ENCODE data around the gene MDFI. TPM values are rescaled to one million over a fixed set of nuclear protein-coding genes. Genes with fewer than 3 reads are reported as not detected.
A peak's percentile ranks its signal among the peaks of the same experiment; 100 is the strongest.

MDFI gene
- polyA plus RNA-seq, 3 donors: 39.6 to 67.5 (median 47.6) TPM

DNA sequence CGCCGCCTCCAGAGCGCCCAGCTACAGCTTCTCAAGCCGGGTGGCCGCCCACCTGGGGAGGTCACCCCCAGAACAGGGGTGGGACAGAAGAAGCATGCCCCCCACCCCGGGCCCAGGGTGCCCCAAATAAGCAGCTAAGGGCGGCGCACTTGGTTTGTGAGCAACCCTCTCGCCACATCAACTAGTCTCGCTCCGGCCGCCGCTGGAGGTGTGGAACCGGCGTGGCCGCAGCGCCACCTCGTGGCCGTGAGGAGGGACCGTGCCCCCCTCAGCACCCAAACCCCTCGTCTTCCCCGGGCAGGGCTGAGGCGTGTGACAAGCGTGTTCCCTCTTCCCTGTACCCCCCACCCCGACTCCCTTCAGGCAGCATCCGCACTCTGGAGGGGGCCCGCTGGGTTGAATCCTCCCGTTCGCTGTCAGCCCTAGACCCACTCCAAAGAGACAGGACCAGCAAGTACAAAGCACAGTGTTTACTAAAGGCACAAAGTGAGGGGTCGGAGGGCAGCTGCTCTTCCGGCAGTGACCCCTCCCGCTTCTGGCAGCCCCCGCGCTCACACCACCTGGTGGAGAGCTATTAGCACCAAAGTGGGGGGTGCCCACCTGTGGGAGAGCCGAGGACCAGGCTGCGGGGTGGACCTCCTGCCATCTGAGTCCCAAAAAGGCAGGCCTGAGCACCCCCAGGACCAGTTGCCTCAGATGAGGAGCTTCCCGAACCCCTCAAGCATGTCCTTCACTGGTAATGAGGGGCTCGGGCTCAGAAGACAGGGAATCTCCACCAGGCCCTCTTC, 45.4 kb downstream of the MDFI start:
- DNase-seq: peak; percentile 70

DNA sequence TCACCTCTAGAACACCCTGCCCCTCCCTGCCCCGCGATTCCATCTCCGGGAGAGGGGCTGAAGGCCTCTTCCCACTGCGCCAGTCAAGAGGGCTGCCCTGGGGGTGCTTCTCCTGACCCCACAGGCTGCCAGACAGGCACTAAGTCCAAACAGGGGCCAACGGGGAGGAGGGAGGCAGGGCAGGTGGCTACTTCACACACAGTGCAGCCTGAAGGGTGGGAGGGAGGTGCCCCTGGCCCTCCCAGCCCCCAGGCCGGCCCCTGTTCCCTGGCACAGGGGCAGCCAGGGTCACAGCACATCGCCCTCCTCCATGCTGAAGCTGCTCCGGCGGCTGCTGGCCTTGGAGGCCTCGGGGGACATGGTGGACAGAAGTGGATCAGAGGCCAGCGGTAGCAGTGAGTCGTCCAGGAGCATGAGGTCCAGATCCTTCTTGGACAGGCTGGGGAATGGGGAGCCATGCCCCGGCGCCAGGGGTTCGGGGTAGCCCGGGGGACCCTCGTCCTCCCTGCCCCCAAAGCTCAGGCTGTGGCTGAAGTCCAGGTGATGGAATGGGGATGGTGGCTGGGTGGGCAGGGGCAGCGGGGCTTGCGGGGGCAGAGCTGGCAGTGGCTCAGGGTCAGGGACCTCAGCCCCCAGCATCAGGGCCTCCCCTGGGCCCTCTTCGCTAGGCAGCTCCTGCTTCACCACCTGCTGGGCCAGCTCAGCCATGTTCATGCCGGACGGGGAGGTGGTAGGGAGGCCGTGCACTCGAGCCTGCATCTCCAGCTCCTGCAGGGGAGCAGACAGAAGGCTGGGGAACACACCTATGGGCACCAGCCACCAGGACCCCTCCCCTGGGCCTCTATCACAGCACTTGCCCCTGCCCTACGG, 46.3 kb downstream of the MDFI start:
- no peak for DNase-seq

DNA sequence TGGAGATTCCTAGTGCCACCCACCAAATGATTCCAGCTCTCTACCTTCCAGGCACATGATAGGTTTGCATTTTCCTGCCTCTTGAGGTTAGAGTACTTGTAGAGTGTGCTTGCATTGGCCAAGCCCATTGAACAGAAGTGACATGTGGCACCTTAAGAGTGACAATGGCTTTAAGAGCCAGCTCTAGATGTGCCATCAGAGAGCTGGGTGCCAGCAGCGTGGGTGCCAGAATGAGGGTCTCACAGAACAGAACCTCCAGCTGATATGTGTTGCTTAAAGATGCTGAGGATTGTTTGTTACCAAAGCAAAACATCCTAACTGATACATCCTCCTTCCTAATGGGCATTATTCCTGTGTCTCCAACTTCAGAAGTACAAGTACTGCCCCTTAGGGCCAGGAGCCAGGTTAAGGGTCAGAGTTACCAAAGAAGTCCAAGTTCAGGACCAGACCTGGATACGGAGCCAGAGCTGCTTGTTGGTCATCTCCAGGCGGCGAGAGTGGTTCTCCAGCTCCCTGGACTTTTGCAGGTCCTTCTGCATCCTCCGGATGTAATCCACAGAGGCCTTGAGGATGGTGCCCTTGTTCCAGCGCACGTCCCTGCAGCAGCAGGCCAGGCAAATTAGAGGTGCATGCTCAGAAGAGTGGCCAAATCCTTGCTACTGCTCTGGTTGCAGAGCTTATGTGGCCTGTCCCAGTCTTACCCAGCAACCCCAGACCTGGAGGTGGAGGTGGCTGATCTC, 47.5 kb downstream of the MDFI start:
- no peak for DNase-seq

- DNase-seq: no peak
Observed at GRCh38 chr6:41687501-41688175, 49.4 kb downstream of the MDFI start.

DNA sequence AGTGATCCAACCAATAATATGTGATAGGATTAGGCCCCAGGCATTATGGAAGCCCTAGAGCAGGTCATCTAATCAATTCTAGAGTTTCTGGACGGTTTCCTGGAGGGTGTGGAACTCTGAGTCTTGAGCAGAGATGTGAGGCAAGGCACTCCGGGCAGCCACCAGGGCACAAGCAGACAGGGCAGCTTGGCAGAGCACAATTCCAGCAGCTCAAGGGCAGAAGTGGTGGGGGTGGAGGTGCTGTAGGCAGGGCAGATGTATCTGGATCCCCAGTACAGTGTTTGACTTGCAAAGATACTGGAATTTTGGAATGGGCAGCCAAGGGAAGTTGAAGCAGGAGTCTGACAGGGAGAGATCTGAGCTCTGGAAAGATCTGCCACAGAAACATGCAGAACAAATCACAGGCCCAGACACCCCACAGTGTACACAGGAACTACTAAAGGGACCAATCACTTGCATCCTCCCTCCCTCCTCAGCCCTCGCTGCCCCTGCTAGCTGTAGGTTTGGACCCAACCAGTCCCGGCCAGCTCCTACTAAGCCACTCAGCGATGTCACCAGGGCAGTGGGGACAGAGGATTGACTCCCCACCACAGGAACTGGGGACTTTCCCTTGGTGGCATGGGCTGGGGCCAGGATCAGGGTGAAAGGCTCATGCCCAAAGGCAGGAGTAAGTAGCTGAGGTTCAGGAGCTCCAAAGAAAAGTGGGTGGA, 50.1 kb downstream of the MDFI start:
- no peak for DNase-seq

DNA sequence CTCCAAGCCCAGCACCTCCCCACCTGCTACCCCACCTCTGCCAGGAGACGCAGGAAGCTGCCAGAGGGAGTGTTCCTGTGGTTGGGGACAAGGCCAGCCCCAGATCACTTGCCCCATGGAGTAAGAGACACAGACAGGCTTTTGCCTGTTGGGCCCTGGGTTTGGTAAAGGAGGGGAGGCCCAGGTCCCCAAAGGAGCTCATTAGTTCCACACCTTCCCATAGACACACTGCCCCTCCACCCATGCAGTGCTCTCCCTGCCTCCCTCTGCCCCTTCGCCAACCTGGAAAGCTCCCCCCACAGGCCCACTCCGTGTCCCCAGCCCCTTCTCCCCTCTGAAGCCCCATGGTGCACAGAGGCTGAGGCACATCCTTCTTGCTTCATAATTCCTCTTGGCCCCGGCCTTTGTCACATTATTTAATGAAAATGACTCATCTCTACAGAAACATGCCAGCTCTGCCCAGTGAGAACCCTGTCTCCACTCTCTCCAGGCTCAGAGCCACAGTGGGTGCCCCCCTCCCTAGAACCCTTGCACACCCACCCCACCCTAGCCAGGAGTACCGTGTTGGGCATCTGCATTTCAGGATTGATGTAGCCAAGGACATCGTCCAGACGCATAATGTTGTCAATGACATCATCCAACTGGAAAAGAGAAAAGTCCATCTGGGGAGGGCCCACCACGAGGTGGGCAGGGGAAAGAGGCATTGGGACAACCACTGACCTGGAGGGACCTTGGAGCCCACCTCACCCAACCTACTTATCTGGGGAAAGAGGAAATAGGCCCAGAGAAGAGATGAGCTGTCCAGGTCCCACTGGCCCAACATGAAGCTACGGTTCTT, 51.1 kb downstream of the MDFI start:
- DNase-seq: no peak

- no peak for DNase-seq
Observed at GRCh38 chr6:41690541-41691330, 52.5 kb downstream of the MDFI start.

- no peak for DNase-seq
Observed at GRCh38 chr6:41691426-41692079, 53.3 kb downstream of the MDFI start.

- DNase-seq: no peak
Observed at GRCh38 chr6:41692080-41692675, 53.9 kb downstream of the MDFI start.

DNA sequence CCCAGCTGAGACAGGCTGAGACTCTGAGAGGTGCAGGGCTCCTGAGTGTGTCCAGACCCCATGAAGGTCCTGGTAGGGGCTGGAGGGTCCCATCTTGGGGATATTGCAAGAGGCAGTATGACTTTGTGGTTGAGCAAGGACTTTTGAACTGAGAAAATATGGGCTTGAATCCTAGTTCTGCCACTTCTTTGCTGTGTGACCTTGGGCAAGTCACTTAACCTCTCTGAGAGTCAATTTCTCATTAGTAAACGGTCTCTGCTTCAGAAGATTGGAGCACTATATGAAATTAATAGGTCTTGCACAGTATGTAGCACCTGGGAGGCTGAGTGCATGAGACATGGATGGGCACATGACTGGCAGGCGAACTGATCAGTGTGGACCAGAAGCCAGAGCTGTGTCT, 54.5 kb downstream of the MDFI start:
- no peak for DNase-seq

- no peak for DNase-seq
Observed at GRCh38 chr6:41693281-41694240, 55.3 kb downstream of the MDFI start.

- DNase-seq: no peak
Observed at GRCh38 chr6:41694815-41695526, 56.7 kb downstream of the MDFI start.

GRCh38 chr6:41695825-41696224, 57.6 kb downstream of the MDFI start:
- no peak for DNase-seq

GRCh38 chr6:41696788-41697187, 58.5 kb downstream of the MDFI start:
- DNase-seq: no peak

DNA sequence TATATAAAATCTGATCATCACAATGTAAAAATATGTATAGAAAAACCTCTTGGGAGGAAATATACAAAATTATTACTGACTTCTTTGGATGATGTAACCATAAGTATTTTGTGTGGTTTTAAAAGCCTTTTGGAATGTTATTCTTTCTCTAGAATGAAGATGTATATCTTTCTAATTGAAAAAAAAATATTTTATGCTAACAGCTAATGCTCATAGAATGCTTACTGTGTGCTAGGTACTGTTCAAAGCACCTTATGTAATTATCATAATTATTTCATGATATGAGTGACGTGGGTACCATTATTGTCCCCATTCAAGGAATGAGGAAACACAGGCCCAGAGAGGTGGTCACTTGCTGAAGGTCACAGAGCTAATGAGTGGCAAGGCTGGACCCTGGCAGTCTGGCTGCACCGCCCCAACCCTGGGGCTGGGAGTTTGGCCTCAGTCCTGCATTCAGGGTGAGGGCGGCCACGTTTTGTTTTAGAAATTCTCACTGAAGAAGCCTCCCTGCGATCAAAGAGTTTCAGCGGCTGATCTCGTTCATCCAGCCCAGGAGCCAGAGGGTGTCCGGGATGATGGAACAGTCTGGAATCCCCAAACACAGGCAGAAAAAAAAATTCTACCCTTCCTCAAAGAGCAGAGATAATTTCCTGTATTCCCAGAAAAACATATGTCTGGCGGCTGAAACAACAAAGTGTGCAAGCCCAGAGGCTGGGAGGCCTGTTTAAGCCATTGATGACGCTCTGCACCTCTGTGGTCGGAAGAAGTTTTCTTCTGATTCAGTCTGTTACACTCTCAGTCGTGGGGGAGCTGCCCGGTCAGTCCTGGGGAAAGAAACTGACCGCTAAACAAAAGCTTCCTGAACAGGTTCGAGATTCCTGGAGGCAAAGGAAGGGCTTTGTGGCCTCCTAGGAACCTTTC, 59.9 kb downstream of the MDFI start:
- no peak for DNase-seq
